K562 (cell line): ENCODE measurements around the gene MYO16. TPM values are rescaled to one million over a fixed set of nuclear protein-coding genes. Genes with fewer than 3 reads are reported as not detected.

ENCODE experiments used
- CBX3 ChIP-seq, 2 experiments: IDR thresholded peaks; 1 replicate in 1 of 2; 2 replicates in 1 of 2; pipeline ENCODE4 v1.6.1; 2012; ENCODE audit warnings: inconsistent platforms in 2 of 2, low read length in 2 of 2, borderline replicate concordance in 1 of 2, control low read depth in 1 of 2
- CREB3 ChIP-seq: fragments of 450-650 bp; conservative IDR thresholded peaks from 2 replicates; pipeline ENCODE4 v1.6.1; 2016; ENCODE audit warnings: missing genetic modification characterization, low read depth, mild to moderate bottlenecking, missing compliant biosample characterization, moderate library complexity
- E2F6 ChIP-seq, 2 experiments: IDR thresholded peaks; 2 replicates each; pipeline ENCODE4 v1.6.1; 2011; ENCODE audit warnings: borderline replicate concordance in 1 of 2, control low read depth in 1 of 2, low read depth in 1 of 2, low read length in 1 of 2, mild to moderate bottlenecking in 1 of 2, mixed read lengths in 1 of 2, moderate library complexity in 1 of 2; ENCODE audit not compliant: insufficient read depth in 1 of 2, insufficient read length in 1 of 2, poor library complexity in 1 of 2, severe bottlenecking in 1 of 2; ENCODE audit errors: extremely low read depth in 1 of 2
- MITF ChIP-seq: IDR thresholded peaks from 2 replicates; pipeline ENCODE4 v1.6.1; 2014; ENCODE audit warnings: antibody characterized with exemption
- RERE ChIP-seq: sonication (generic); formaldehyde crosslinking; IDR thresholded peaks from 2 replicates; pipeline ENCODE4 v1.8.0; 2023; ENCODE audit warnings: missing genetic modification reagents, mild to moderate bottlenecking, borderline replicate concordance
- RREB1 ChIP-seq: fragments of 250-450 bp; sonication (Bioruptor Pico); IDR thresholded peaks from 2 replicates; pipeline ENCODE4 v1.4.0; 2020
- TRIM24 ChIP-seq, 2 experiments: fragments of 450-650 bp; IDR thresholded peaks; 2 replicates each; pipeline ENCODE4 v1.6.1; 2016
- ZNF76 ChIP-seq: fragments of 250-450 bp; sonication (Bioruptor Pico); IDR thresholded peaks from 2 replicates; pipeline ENCODE4 v1.4.0; 2020; ENCODE audit warnings: mild to moderate bottlenecking, moderate library complexity, borderline replicate concordance
- polyA plus RNA-seq, 8 experiments: library from polyadenylated mRNA; depleted of rRNA in 4 of 8; stranded (reverse) in 5 of 8; unstranded in 3 of 8; fragments of >200 nt; fragmentation: Nextera tagmentation in 2 of 8; fragmentation: Illumina TruSeq in 1 of 8; extraction: Ambion mirVana in 2 of 8; extraction: Trizol in 1 of 8; gene quantifications; 2 replicates each; pipeline versions ENCODE4 v1.2.1 to v1.2.3, GENCODE V29; 2011 to 2014; ENCODE audit warnings: inconsistent platforms in 1 of 8, missing spikeins in 1 of 8
- total RNA-seq, 7 experiments: library from RNA; depleted of rRNA in 6 of 7; stranded (reverse); fragments of >200 nt in 6 of 7; fragmentation: Illumina TruSeq in 2 of 7; extraction: Trizol in 2 of 7; gene quantifications; 2 replicates each; pipeline versions ENCODE4 v1.2.1 to v1.2.3, GENCODE V29; 2011 to 2021; ENCODE audit warnings: low replicate concordance in 1 of 7

MYO16 gene
- total and polyA plus RNA-seq, 9 of the 15 experiments (the other 6 are each of a cell fraction or from before 2014, with no cell fraction given): 4.3 to 45.7 (median 12.1) TPM

- TF ChIP-seq E2F6 (IDR thresholded peaks at IDR 0.05; ENCODE audit: borderline replicate concordance in 1 of 2, extremely low read depth in 1 of 2, insufficient read depth in 1 of 2, insufficient read length in 1 of 2, low read depth in 1 of 2, low read length in 1 of 2, poor library complexity in 1 of 2, severe bottlenecking in 1 of 2): peak in 1 of 2 experiments; percentile 66
- peak; percentile 38 to 40; a peak in 1 of 4 replicates for TF ChIP-seq TRIM24 (IDR thresholded peaks at IDR 0.05)
- no peak for TF ChIP-seq RERE (CRISPR knock-in tag)
- no peak for TF ChIP-seq RREB1 (CRISPR knock-in tag)
- no peak for TF ChIP-seq ZNF76
- TF ChIP-seq CREB3 (tag): 0 out of 2 replicates have a peak, but pooled peaks have one; percentile 18
- TF ChIP-seq MITF: peak; percentile 62
- TF ChIP-seq CBX3 (IDR thresholded peaks at IDR 0.05; ENCODE audit: borderline replicate concordance in 1 of 2, low read length in 2 of 2): no peak
These were observed 286.5 kb downstream of the MYO16 start (continued) for GRCh38 chr13:108915634-108916512.
